ENCODE results near the gene GPR12.

GPR12 gene

GRCh38 chr13:26759907-26760831, at the start of gene GPR12:
TSS of gene GPR12 (minus strand) at chr13:26760786. CDS start at chr13:26759827, 959 bp downstream.
- no peak for TF ChIP-seq CTCF (IDR thresholded peaks at IDR 0.05)
- peak within 1 kb of the TSS; percentile 80 for H3K4me3 Mint-ChIP-seq

GRCh38 chr13:26810095-26810494, 49.5 kb upstream of the GPR12 start:
- H3K36me3 Mint-ChIP-seq (ENCODE audit: low read depth): no peaks in the 10 kb centered on the region

More at GRCh38 chr13:26759907-26760831, at the start of gene GPR12:
- Mint-ChIP-seq H3K27ac (no peak within 1 kb of the TSS), H3K4me1 (peaks cover 17% of the 10 kb centered on the region), H3K36me3 (ENCODE audit: low read depth) (no peaks in the 10 kb centered on the region), H3K9me3 (peaks cover 12% of the 10 kb centered on the region), H3K27me3 (ENCODE audit: low read depth, poor library complexity) (peaks cover 95% of the 10 kb centered on the region)
- peak; percentile 34 for DNase-seq

GRCh38 chr13:26806891-26807290, 46.3 kb upstream of the GPR12 start:
- no peak overlapping the region for H3K4me3 Mint-ChIP-seq
- no peak for DNase-seq
- peaks cover 35% of the 10 kb centered on the region for H3K27me3 Mint-ChIP-seq (ENCODE audit: low read depth, poor library complexity)
- TF ChIP-seq CTCF (IDR thresholded peaks at IDR 0.05): no peak
- no peaks in the 10 kb centered on the region for H3K36me3 Mint-ChIP-seq (ENCODE audit: low read depth)
- no peak overlapping the region for H3K27ac Mint-ChIP-seq
- peaks cover 18% of the 10 kb centered on the region for H3K4me1 Mint-ChIP-seq
- peaks cover 42% of the 10 kb centered on the region for H3K9me3 Mint-ChIP-seq

More at GRCh38 chr13:26810095-26810494, 49.5 kb upstream of the GPR12 start:
- Mint-ChIP-seq H3K4me3 (no peak overlapping the region), H3K4me1 (peaks cover 28% of the 10 kb centered on the region), H3K9me3 (peaks cover 27% of the 10 kb centered on the region), H3K27ac (no peak overlapping the region), H3K27me3 (ENCODE audit: low read depth, poor library complexity) (peaks cover 25% of the 10 kb centered on the region)
- DNase-seq: no peak
- no peak for TF ChIP-seq CTCF (IDR thresholded peaks at IDR 0.05)

- TF ChIP-seq CTCF (IDR thresholded peaks at IDR 0.05): no peak
- no peak overlapping the region for H3K4me3 Mint-ChIP-seq
- no peak overlapping the region for H3K27ac Mint-ChIP-seq
- H3K4me1 Mint-ChIP-seq: peaks cover 9% of the 10 kb centered on the region
- no peaks in the 10 kb centered on the region for H3K36me3 Mint-ChIP-seq (ENCODE audit: low read depth)
- DNase-seq: no peak
- peaks cover 57% of the 10 kb centered on the region for H3K27me3 Mint-ChIP-seq (ENCODE audit: low read depth, poor library complexity)
- peaks cover under 1% of the 10 kb centered on the region for H3K9me3 Mint-ChIP-seq
Measured at GRCh38 chr13:26787961-26788360, 27.4 kb upstream of the GPR12 start.

GRCh38 chr13:26786651-26787295, 26.2 kb upstream of the GPR12 start:
- no peak for DNase-seq
- TF ChIP-seq CTCF (IDR thresholded peaks at IDR 0.05): no peak
- H3K9me3 Mint-ChIP-seq: peaks cover 9% of the 10 kb centered on the region
- H3K4me3 Mint-ChIP-seq: no peak overlapping the region
- no peak overlapping the region for H3K27ac Mint-ChIP-seq
- H3K36me3 Mint-ChIP-seq (ENCODE audit: low read depth): no peaks in the 10 kb centered on the region
- H3K27me3 Mint-ChIP-seq (ENCODE audit: low read depth, poor library complexity): peaks cover 56% of the 10 kb centered on the region
- peaks cover 9% of the 10 kb centered on the region for H3K4me1 Mint-ChIP-seq

Measured in nephron progenitor cell (in vitro differentiated cells).